ENCODE measurements around the gene G3BP2. TPM values are rescaled to one million over a fixed set of nuclear protein-coding genes. Genes with fewer than 3 reads are reported as not detected.

The G3BP2 gene
- total RNA-seq, 6 donors from 2014 or later = 42.8 to 121 (median 97.1) TPM

DNA sequence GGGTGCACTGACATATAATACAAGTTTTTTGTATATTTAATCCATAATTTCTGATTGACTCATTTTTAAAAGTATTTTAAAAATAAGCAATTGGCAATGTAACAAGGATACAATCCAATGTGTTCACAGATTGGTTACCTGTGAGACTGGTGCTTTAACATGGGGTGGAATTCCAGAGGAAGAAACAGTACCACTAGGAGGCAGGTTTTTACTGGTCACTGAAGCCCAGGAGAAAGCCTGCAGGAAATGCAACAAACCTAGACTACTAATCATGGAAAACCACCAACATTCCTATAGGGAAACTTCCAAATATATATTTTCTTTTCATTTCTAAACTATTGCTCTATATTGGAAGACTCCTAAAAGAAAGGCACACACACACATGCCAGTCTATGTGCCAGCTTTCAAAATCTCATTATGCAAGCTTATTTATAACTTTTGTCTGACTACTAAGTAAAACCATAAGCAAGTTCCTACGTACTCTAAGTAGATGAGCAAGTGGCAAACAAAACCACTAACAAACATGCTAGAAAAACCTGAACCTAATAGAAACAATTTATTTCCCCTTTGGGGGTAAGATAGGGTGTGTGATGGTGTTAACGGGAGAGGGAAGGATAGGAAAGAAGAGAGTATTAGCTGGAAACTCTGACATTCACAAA lies 19.2 kb downstream of the G3BP2 start:
- WGBS, 2 donors = 68 to 84% methylated on average over 2 of the region's 2 CpGs
- Histone ChIP-seq H3K27me3 (no peaks in the 10 kb centered on the region), H3K27ac (peak overlapping the region in 1 of 4 donors; percentile 30), H3K4me3 (no peak overlapping the region), H3K4me1 (peaks cover 0 to 14% (median 3%) of the 10 kb centered on the region in 4 donors), H3K9me3 (no peaks in the 10 kb centered on the region), H3K36me3 (peaks cover 8 to 91% (median 18%) of the 10 kb centered on the region in 4 donors)
- TF ChIP-seq EP300 (IDR thresholded peaks at IDR 0.05) = no peak
- TF ChIP-seq, protein P1, sequence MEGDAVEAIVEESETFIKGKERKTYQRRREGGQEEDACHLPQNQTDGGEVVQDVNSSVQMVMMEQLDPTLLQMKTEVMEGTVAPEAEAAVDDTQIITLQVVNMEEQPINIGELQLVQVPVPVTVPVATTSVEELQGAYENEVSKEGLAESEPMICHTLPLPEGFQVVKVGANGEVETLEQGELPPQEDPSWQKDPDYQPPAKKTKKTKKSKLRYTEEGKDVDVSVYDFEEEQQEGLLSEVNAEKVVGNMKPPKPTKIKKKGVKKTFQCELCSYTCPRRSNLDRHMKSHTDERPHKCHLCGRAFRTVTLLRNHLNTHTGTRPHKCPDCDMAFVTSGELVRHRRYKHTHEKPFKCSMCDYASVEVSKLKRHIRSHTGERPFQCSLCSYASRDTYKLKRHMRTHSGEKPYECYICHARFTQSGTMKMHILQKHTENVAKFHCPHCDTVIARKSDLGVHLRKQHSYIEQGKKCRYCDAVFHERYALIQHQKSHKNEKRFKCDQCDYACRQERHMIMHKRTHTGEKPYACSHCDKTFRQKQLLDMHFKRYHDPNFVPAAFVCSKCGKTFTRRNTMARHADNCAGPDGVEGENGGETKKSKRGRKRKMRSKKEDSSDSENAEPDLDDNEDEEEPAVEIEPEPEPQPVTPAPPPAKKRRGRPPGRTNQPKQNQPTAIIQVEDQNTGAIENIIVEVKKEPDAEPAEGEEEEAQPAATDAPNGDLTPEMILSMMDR (IDR thresholded peaks at IDR 0.05) = peak in 5 of 6 experiments; percentile 20 to 38 (median 31)
- no peak for DNase-seq
- no peak for ATAC-seq (ENCODE audit: low FRiP score in 2 of 2)

DNA sequence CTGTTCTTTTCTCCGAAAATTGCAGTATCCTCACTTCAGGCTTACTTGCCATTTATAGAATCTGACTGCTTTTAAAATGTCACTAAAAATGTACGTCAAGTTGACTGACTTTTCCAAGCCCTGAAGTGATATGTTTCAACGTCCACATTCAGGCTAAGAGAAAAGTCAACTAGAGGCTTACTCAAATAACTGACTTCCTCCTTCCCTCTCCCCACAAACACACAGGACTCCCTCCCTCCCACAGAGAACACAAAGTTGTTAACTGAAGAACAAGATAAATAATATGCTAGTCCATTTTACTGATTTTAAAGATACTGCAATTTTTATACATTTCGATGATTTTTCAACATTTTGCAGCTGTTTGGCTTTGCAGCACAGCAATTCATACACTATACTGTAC lies 29.1 kb downstream of the G3BP2 start:
- DNase-seq = no peak

DNA sequence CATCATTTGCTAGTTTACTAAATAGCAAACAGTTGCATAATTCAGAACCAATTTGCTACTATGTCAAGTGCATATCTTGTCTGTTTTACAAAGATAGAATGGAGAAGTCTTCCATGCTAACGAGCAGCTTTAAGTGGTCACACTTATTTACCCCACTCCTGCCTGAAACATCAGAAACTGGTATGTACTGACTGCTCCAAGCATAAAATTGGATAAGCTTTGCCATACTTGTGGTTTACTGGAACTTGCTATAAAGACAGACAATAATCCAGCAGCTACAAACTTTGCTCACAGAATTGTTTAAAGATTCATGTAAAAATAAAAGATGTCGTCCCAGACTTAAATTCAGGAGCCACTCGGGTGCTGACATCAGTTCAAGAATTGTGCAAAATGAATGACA lies 29.6 kb downstream of the G3BP2 start:
- peaks cover 33 to 55% (median 36%) of the 10 kb centered on the region in 4 donors for H3K36me3 ChIP-seq
- H3K4me1 ChIP-seq = peaks cover 0 to 15% (median 8%) of the 10 kb centered on the region in 4 donors
- peak overlapping the region in 1 of 4 donors; percentile 21 for H3K27ac ChIP-seq
- WGBS, 2 donors = 48 to 63% methylated on average over 3 of the region's 3 CpGs
- DNase-seq (no peak), ATAC-seq (ENCODE audit: low FRiP score in 2 of 2) (no peak)
- H3K4me3 ChIP-seq = no peak overlapping the region
- no peaks in the 10 kb centered on the region for H3K27me3 ChIP-seq
- no peaks in the 10 kb centered on the region for H3K9me3 ChIP-seq
- no peak for TF ChIP-seq POLR2A (IDR thresholded peaks at IDR 0.05)
- TF ChIP-seq, protein P1 (IDR thresholded peaks at IDR 0.05) = no peak
- TF ChIP-seq EP300 (IDR thresholded peaks at IDR 0.05) = no peak
- no peak for TF ChIP-seq POLR2AphosphoS5 (IDR thresholded peaks at IDR 0.05)

More for the DNA sequence above, 29.1 kb downstream of the G3BP2 start:
- TF ChIP-seq POLR2A (IDR thresholded peaks at IDR 0.05) (no peak), POLR2AphosphoS5 (IDR thresholded peaks at IDR 0.05) (no peak), EP300 (IDR thresholded peaks at IDR 0.05) (no peak)
- TF ChIP-seq, protein P1 (IDR thresholded peaks at IDR 0.05) = no peak
- H3K27me3 ChIP-seq = no peaks in the 10 kb centered on the region
- ATAC-seq (ENCODE audit: low FRiP score in 2 of 2) = no peak
- H3K4me3 ChIP-seq = no peak overlapping the region
- no peaks in the 10 kb centered on the region for H3K9me3 ChIP-seq
- 51 to 59% methylated on average over 4 of the region's 4 CpGs for WGBS, 2 donors
- peaks cover 0 to 15% (median 5%) of the 10 kb centered on the region in 4 donors for H3K4me1 ChIP-seq
- peak overlapping the region in 2 of 4 donors; percentile 5 to 21 for H3K27ac ChIP-seq
- peaks cover 33 to 55% (median 39%) of the 10 kb centered on the region in 4 donors for H3K36me3 ChIP-seq

DNA sequence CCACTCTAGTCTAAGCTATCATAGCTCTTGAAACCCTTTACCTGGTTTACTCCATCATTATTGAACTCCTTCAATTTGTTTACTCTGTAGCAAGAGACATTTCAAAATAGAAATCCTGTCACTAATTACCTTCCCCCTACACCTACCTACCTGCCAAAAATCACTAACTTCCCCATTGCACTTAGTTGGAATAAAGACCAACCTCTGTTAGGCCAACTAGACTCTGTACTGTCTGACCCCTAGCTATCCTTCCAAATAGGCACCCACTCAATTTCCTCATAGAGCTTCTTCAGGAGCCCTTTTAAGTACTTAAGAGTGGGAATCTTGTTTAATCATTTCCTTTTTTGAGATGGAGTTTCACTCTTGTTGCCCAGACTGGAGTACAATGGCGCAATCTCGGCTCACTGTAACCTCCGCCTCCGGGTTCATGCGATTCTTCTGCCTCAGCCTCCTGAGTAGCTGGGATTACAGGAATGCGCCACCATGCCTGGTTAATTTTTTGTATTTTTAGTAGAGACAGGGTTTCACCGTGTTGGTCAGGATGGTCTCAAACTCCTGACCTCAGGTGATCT lies 34.0 kb downstream of the G3BP2 start:
- Histone ChIP-seq H3K4me3 (no peak overlapping the region), H3K4me1 (peaks cover 0 to 12% (median 9%) of the 10 kb centered on the region in 4 donors), H3K27ac (peak overlapping the region in 2 of 4 donors; percentile 8 to 16), H3K9me3 (no peaks in the 10 kb centered on the region), H3K36me3 (peaks cover 0 to 11% (median 2%) of the 10 kb centered on the region in 4 donors), H3K27me3 (no peaks in the 10 kb centered on the region)
- 55 to 65% methylated on average over 7 of the region's 7 CpGs for WGBS, 2 donors
- TF ChIP-seq POLR2AphosphoS5 (IDR thresholded peaks at IDR 0.05) = peak; percentile 10 to 14
- TF ChIP-seq, protein P1 (IDR thresholded peaks at IDR 0.05) = no peak
- no peak for TF ChIP-seq POLR2A (IDR thresholded peaks at IDR 0.05)
- peak in 1 of 4 donors; percentile 10 for TF ChIP-seq EP300 (IDR thresholded peaks at IDR 0.05)
- DNase-seq (peak in 1 of 2 donors; percentile 82), ATAC-seq (ENCODE audit: low FRiP score in 2 of 2) (peak; percentile 42 to 91)
